K562 treated with DMSO at 1 percent for 4 hours (cell line): ENCODE measurements around the gene CCDC73. TPM values are rescaled to one million over a fixed set of nuclear protein-coding genes. Genes with fewer than 3 reads are reported as not detected.

Source experiments
- total RNA-seq: library from RNA; unstranded; fragments of 300-600 nt; gene quantifications from 2 replicates; pipeline ENCODE4 v1.2.3, GENCODE V29; 2022; ENCODE audit not compliant: insufficient read depth

The CCDC73 gene
- total RNA-seq: not detected in 2 replicates

DNA sequence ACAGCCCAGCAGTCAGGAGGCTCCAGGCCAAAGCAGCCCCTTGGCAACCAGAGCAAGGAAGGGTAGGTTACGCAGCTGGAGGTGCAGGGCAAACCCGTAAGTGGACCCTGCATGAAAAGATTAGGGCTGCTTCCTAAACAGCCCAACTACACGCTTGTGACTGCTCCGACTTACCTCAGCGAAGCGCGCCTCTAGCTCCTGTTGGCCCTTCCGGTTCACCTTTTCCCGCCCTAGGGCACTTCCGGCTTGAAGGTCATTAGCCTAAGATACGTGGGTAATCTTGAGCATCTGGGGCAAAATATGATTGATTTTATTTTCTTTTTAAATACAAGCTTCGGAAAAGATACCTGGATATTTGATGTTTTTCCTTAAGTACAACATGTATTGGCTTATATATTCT lies at the start of gene CCDC73:
Gene CCDC73 (minus strand): TSS at position 224 of the 400 bp plus-strand sequence. CDS start 34,419 bp downstream, outside the sequence.

GRCh38 chr11:32829680-32830412 lies 35.4 kb upstream of the CCDC73 start, which contains the start of gene PRRG4:
TSS of gene PRRG4 (plus strand) at chr11:32829927. CDS start at chr11:32830530, 603 bp downstream.

DNA sequence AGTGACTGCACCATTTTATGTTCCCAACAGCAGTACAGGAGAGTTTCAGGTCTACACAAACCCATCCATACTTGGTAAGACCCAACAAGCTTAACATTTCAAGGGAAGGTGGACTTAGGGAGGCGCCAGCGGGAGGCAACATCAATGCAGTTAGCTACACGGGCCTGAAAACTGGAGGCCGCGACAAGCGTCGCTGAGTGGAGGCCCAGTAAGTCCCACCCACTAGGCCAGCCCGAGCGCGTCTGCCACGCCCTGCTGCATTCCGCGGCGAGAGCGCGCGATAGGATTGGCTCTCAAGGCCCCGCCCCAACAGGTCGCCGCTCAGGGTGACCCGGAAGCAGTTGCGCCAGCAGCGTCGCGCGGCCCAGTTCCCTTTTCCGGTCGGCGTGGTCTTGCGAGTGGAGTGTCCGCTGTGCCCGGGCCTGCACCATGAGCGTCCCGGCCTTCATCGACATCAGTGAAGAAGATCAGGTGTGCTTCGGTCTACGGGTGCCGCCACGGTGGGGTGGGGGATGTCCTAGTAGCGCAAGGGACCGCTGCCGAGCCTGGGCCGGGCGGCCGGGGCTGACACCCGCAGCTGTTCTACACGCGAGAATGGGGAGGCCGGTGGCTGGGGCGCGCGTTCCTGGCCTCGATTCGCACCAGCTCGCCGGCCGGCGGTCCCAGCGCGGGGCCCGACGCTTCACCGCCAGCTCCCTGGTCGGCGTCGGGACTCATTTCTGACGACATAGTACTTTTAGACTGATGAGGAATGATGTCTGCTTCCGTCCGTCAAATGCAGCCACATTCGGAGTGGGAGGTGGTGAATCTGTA lies 210.8 kb downstream of the CCDC73 start, which contains the start of gene EIF3M:
Gene EIF3M (plus strand): TSS at position 373 of the 813 bp plus-strand sequence. CDS start 57 bp downstream, at position 430.

Other genes starting within 250 kb of the CCDC73 start
- gene EIF3M, start 210.8 kb downstream of the CCDC73 start, total RNA-seq: 353 and 369 TPM in 2 replicates
- not detected in 2 replicates for gene PRRG4, start 35.3 kb upstream of the CCDC73 start, total RNA-seq
- 8.4 and 11.6 TPM in 2 replicates for gene QSER1, start 98.1 kb upstream of the CCDC73 start, total RNA-seq
- gene DEPDC7, start 221.2 kb upstream of the CCDC73 start, total RNA-seq: 3.6 and 4.6 TPM in 2 replicates
- 1.5 and 2.2 TPM in 2 replicates for gene TCP11L1, start 244.9 kb upstream of the CCDC73 start, total RNA-seq